ENCODE measurements around the gene SYNE1. TPM values are rescaled to one million over a fixed set of nuclear protein-coding genes. Genes with fewer than 3 reads are reported as not detected.
"Not testable (repeated sequence)": the region's sequence is repeated elsewhere in the genome, so short reads cannot be mapped to it uniquely, and the experiment has no call there.

SYNE1 gene
- total RNA-seq, 1 donor from 2014 or later = 14.2 TPM

DNA sequence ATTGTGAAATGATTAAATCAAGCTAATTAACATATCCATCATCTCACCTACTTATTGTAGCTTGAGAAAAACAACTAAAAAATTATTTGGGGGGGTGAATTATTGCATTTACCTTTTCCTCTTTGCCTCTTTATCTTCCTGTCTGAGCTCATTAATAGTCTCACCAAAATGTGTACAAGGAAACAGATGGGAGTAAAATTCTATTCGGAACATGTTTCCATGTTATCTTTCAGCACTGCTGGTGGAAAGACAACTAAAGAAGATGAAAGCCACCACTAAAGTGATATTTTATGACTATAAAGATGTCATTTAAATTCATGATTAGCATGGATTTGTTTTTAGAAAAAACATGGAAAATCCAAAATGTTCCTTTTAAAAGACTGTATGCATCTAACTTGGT, 102.6 kb downstream of the SYNE1 start:
- Mint-ChIP-seq H3K9me3 (no peaks in the 10 kb centered on the region), H3K4me3 (ENCODE audit: low read depth) (no peak overlapping the region), H3K4me1 (ENCODE audit: low read depth) (no peaks in the 10 kb centered on the region), H3K36me3 (ENCODE audit: low read depth) (no peaks in the 10 kb centered on the region), H3K27ac (no peak overlapping the region), H3K27me3 (ENCODE audit: low read depth) (no peaks in the 10 kb centered on the region)
- intact Hi-C loops (cut with micrococcal nuclease) = no loop called here
- no peak for DNase-seq (ENCODE audit: low spot score)

- intact Hi-C loops (cut with micrococcal nuclease) = no loop called here
- H3K4me1 Mint-ChIP-seq (ENCODE audit: low read depth) = no peaks in the 10 kb centered on the region
- H3K27ac Mint-ChIP-seq = no peak overlapping the region
- no peak overlapping the region for H3K4me3 Mint-ChIP-seq (ENCODE audit: low read depth)
- no peak for DNase-seq (ENCODE audit: low spot score)
- H3K9me3 Mint-ChIP-seq = no peaks in the 10 kb centered on the region
- H3K27me3 Mint-ChIP-seq (ENCODE audit: low read depth) = no peaks in the 10 kb centered on the region
- H3K36me3 Mint-ChIP-seq (ENCODE audit: low read depth) = no peaks in the 10 kb centered on the region
These were observed 104.4 kb downstream of the SYNE1 start for GRCh38 chr6:152532556-152533422.

GRCh38 chr6:152531659-152532058, 105.5 kb downstream of the SYNE1 start:
- DNase-seq (ENCODE audit: low spot score) = no peak
- intact Hi-C loops (cut with micrococcal nuclease) = no loop called here
- Mint-ChIP-seq H3K9me3 (no peaks in the 10 kb centered on the region), H3K36me3 (ENCODE audit: low read depth) (no peaks in the 10 kb centered on the region), H3K27ac (no peak overlapping the region), H3K27me3 (ENCODE audit: low read depth) (no peaks in the 10 kb centered on the region), H3K4me1 (ENCODE audit: low read depth) (no peaks in the 10 kb centered on the region), H3K4me3 (ENCODE audit: low read depth) (no peak overlapping the region)

GRCh38 chr6:152529369-152529768, 107.8 kb downstream of the SYNE1 start:
- H3K4me1 Mint-ChIP-seq (ENCODE audit: low read depth) = no peaks in the 10 kb centered on the region
- H3K9me3 Mint-ChIP-seq = no peaks in the 10 kb centered on the region
- no peaks in the 10 kb centered on the region for H3K27me3 Mint-ChIP-seq (ENCODE audit: low read depth)
- intact Hi-C loops (cut with micrococcal nuclease) = no loop called here
- no peak for DNase-seq (ENCODE audit: low spot score)
- no peak overlapping the region for H3K27ac Mint-ChIP-seq
- H3K36me3 Mint-ChIP-seq (ENCODE audit: low read depth) = no peaks in the 10 kb centered on the region
- no peak overlapping the region for H3K4me3 Mint-ChIP-seq (ENCODE audit: low read depth)

- intact Hi-C loops (cut with micrococcal nuclease); H3K27me3 Mint-ChIP-seq (ENCODE audit: low read depth); H3K27ac Mint-ChIP-seq; H3K4me3 Mint-ChIP-seq (ENCODE audit: low read depth); DNase-seq (ENCODE audit: low spot score); H3K36me3 Mint-ChIP-seq (ENCODE audit: low read depth); H3K4me1 Mint-ChIP-seq (ENCODE audit: low read depth); H3K9me3 Mint-ChIP-seq: not testable (repeated sequence)
These were observed 123.0 kb downstream of the SYNE1 start for GRCh38 chr6:152514120-152514519.

DNA sequence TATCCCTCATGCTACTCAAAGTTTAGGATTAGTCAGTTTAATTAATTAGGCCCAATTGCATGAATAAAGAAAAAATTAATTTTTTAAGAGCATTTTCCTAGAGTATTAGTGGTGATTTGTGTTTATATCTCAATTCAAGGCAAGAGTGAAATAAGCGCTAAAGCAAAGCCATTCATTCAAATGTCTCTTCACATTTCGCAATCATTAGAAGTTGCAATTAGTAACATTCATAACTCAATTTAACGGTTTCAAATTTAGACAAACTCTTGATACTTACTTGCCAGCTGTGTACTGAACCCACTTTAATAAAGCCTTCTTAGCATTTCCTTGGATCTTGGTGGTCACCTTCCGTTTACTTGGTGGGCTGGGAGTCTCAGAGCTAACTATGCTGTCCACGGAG, 127.2 kb downstream of the SYNE1 start:
- Mint-ChIP-seq H3K36me3 (ENCODE audit: low read depth) (no peaks in the 10 kb centered on the region), H3K27me3 (ENCODE audit: low read depth) (no peaks in the 10 kb centered on the region), H3K4me3 (ENCODE audit: low read depth) (no peak overlapping the region), H3K9me3 (no peaks in the 10 kb centered on the region), H3K4me1 (ENCODE audit: low read depth) (no peaks in the 10 kb centered on the region), H3K27ac (no peak overlapping the region)
- intact Hi-C loops (cut with micrococcal nuclease) = no loop called here
- DNase-seq (ENCODE audit: low spot score) = no peak

- Mint-ChIP-seq H3K27ac (no peak overlapping the region), H3K27me3 (ENCODE audit: low read depth) (no peaks in the 10 kb centered on the region), H3K36me3 (ENCODE audit: low read depth) (no peaks in the 10 kb centered on the region), H3K4me3 (ENCODE audit: low read depth) (no peak overlapping the region), H3K9me3 (no peaks in the 10 kb centered on the region), H3K4me1 (ENCODE audit: low read depth) (no peaks in the 10 kb centered on the region)
- DNase-seq (ENCODE audit: low spot score) = no peak
- intact Hi-C loops (cut with micrococcal nuclease) = no loop called here
These were observed 128.7 kb downstream of the SYNE1 start for GRCh38 chr6:152508477-152508876.

DNA sequence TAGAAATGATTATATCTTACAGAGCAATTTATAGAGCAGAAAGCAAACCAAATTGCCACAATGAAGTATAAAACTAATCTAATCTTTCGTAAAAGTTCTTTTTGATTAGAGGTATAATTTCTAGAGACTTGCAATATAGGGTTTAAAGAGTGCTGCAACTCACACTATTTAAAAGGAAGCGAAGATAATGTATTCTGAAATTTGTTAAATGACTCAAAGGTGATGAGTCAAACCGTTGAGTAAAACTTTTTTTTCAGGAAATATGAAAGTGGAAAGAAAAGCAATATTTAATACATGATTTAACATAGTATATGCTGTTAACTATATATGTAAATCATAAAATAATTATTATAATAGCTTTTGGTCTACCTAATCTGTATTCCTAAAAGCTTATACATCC, 133.6 kb downstream of the SYNE1 start:
- Mint-ChIP-seq H3K27me3 (ENCODE audit: low read depth) (no peaks in the 10 kb centered on the region), H3K4me3 (ENCODE audit: low read depth) (no peak overlapping the region), H3K36me3 (ENCODE audit: low read depth) (no peaks in the 10 kb centered on the region), H3K4me1 (ENCODE audit: low read depth) (no peaks in the 10 kb centered on the region), H3K27ac (no peak overlapping the region), H3K9me3 (no peaks in the 10 kb centered on the region)
- intact Hi-C loops (cut with micrococcal nuclease) = no loop called here
- DNase-seq (ENCODE audit: low spot score) = no peak

- no peak for DNase-seq (ENCODE audit: low spot score)
- Mint-ChIP-seq H3K27me3 (ENCODE audit: low read depth) (no peaks in the 10 kb centered on the region), H3K4me3 (ENCODE audit: low read depth) (no peak overlapping the region), H3K27ac (no peak overlapping the region), H3K9me3 (no peaks in the 10 kb centered on the region), H3K36me3 (ENCODE audit: low read depth) (no peaks in the 10 kb centered on the region), H3K4me1 (ENCODE audit: low read depth) (no peaks in the 10 kb centered on the region)
- intact Hi-C loops (cut with micrococcal nuclease) = no loop called here
These were observed 134.6 kb downstream of the SYNE1 start for GRCh38 chr6:152502421-152503188.

DNA sequence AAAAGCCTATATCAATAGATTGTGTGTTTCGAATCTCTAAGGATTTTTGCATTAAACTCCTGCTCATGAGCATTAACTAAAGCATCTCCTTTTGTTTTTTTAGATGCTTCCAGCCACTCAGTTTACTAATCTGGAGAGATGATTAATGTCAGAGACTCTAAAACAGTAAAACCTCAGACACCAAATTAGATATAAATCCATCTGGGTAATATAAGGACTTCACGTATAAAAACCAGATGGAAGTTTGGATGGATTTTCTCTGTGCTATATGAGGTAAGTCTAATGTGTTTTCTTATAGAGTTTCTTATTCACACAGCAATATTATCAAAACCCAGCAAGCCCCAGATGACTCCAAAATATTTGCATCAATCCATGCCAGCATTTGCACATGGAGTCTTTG, 137.2 kb downstream of the SYNE1 start:
- no peaks in the 10 kb centered on the region for H3K4me1 Mint-ChIP-seq (ENCODE audit: low read depth)
- H3K9me3 Mint-ChIP-seq = no peaks in the 10 kb centered on the region
- H3K4me3 Mint-ChIP-seq (ENCODE audit: low read depth) = no peak overlapping the region
- H3K27me3 Mint-ChIP-seq (ENCODE audit: low read depth) = no peaks in the 10 kb centered on the region
- no peaks in the 10 kb centered on the region for H3K36me3 Mint-ChIP-seq (ENCODE audit: low read depth)
- intact Hi-C loops (cut with micrococcal nuclease) = no loop called here
- H3K27ac Mint-ChIP-seq = no peak overlapping the region
- no peak for DNase-seq (ENCODE audit: low spot score)

DNA sequence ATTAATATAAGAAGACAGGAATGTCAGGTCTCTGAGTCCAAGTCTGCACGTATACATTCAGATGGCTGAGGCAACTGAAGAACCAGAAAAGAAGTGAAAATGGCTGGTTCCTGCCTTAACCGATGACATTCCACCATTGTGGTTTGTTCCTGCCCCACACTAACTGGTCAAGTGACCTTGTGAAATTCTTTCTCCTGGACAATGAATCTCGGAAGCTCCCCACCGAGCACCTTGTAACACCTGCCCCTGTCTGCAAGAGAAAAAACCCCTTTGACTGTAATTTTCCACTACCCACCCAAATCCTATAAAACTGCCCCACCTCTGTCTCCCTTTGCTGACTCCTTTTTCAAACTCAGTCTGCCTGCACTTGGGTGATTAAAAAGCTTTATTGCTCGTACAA, 140.4 kb downstream of the SYNE1 start:
- DNase-seq (ENCODE audit: low spot score) = no peak
- Mint-ChIP-seq H3K36me3 (ENCODE audit: low read depth) (no peaks in the 10 kb centered on the region), H3K27me3 (ENCODE audit: low read depth) (no peaks in the 10 kb centered on the region), H3K27ac (no peak overlapping the region), H3K4me3 (ENCODE audit: low read depth) (no peak overlapping the region), H3K4me1 (ENCODE audit: low read depth) (no peaks in the 10 kb centered on the region), H3K9me3 (no peaks in the 10 kb centered on the region)
- intact Hi-C loops (cut with micrococcal nuclease) = no loop called here

GRCh38 chr6:152495456-152495855, 141.7 kb downstream of the SYNE1 start:
- intact Hi-C loops (cut with micrococcal nuclease); DNase-seq (ENCODE audit: low spot score); H3K27me3 Mint-ChIP-seq (ENCODE audit: low read depth); H3K36me3 Mint-ChIP-seq (ENCODE audit: low read depth); H3K4me1 Mint-ChIP-seq (ENCODE audit: low read depth); H3K9me3 Mint-ChIP-seq; H3K4me3 Mint-ChIP-seq (ENCODE audit: low read depth); H3K27ac Mint-ChIP-seq: not testable (repeated sequence)

DNA sequence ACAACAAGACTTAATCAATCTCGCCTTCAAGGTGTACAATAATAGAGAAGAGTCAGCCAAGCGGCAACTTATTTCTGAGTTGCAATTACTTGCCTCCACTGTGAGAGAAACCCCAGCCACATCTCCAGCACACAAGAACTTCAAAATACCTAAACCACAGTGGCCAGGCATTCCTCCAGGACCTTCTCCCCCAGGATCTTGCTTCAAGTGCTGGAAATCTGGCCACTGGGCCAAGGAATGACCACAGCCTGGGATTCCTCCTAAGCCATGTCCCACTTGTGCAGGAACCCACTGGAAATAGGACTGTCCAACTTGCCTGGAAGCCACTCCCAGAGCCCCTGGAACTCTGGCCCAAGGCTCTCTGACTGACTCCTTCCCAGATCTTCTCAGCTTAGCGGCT, 144.9 kb downstream of the SYNE1 start:
- H3K4me3 Mint-ChIP-seq (ENCODE audit: low read depth); H3K27me3 Mint-ChIP-seq (ENCODE audit: low read depth); DNase-seq (ENCODE audit: low spot score); H3K4me1 Mint-ChIP-seq (ENCODE audit: low read depth); H3K36me3 Mint-ChIP-seq (ENCODE audit: low read depth); H3K9me3 Mint-ChIP-seq; H3K27ac Mint-ChIP-seq; intact Hi-C loops (cut with micrococcal nuclease): not testable (repeated sequence)

Data from activated T-helper 2 cell treated with anti-CD3 and anti-CD28 coated beads, Interferon-gamma antibody, Interleukin-2, Interleukin-4, amounts not matched to agents 10 μg/mL and 5 μg/mL and 100 μg/mL, durations not matched to agents 14 hours and 24 hours and 36 hours (primary cell).